HG03097 (cell line): ENCODE measurements around the gene KRT6C.
"Not testable (repeated sequence)": the region's sequence is repeated elsewhere in the genome, so short reads cannot be mapped to it uniquely, and the experiment has no call there.

Experiments
- ATAC-seq: cut with Tn5 transposase; IDR thresholded peaks from one replicate; pipeline ENCODE4 v1.9.1; 2021; ENCODE audit not compliant: unreplicated experiment, low FRiP score

KRT6C gene

GRCh38 chr12:52461693-52462092, 11.9 kb downstream of the KRT6C start:
- no peak for ATAC-seq

DNA sequence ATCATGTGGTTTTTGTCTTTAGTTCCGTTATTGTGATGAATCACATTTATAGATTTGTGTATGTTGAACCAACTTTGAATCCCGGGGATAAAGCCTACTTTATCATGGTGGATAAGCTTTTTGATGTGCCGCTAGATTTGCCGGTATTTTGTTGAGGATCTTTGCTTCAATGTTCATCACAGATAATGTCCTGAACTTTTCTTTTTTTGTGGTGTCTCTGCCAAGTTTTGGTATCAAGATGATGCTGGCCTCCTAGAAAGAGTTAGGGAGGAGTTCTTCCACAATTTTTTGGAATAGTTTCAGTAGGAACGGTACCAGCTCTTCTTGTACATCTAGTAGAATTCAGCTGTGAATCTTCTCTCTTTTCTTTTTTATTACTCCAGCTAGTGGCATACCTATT, 14.7 kb downstream of the KRT6C start:
- ATAC-seq = no peak

DNA sequence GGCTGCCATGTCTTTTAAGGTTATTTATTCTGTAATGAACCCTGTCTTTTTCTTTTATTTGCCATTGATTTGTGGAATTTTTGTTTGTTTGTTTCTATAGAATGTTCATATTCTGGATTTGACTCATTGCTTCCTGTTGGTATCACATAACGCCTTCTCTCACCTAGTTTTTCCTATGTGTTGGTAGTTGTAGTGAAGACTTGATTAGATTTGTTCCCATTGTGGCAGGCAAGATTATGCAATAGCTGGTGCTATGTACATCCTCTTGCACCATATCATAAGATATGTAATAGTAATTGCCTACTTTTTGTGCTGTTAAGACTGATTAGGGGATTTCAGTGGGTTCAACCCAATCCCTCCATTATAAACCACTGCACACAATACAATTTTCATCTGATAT, 17.8 kb downstream of the KRT6C start:
- no peak for ATAC-seq

- no peak for ATAC-seq
Measured at GRCh38 chr12:52454411-52455201, 19.0 kb downstream of the KRT6C start.

- ATAC-seq = no peak
Measured at GRCh38 chr12:52452101-52452500, 21.5 kb downstream of the KRT6C start, which contains the start of gene KRT6B. Gene KRT6B (minus strand): TSS chr12:52452146. CDS start chr12:52452078, 68 bp downstream.

- ATAC-seq = no peak
Measured at GRCh38 chr12:52448228-52448627, 25.4 kb downstream of the KRT6C start.

- ATAC-seq = not testable (repeated sequence)
Measured at GRCh38 chr12:52447196-52447595, 26.4 kb downstream of the KRT6C start.

DNA sequence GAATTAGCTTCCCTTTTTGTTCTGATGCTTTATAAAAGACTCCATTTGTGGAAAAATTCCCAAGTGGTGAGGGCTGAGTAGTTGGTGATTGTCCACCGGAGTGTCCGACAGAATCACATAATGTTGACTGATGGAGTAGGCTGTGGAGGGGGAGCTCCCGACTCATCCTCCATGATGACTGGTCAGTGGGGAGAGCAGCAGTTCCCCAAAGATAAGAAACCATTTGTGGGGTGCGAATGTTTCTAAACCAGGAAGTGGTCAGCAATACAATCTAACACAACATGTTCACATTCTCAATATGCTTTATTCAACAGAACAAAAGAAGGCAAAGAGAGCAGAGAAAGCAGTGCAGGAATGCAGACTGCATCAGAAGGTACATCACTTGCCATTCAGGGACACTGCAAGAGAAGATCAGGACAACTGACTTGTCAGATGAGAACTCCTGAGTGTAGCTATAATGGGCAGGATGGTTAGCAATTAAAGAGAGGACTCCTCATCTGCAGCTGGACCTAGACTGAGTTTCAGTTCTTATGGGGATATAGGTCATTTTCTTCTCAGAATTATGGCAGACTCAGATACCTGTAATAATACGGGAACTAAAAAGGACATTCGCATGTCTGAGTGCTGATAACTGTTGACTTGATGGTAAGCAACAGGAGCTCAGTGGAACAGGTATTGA, 27.1 kb downstream of the KRT6C start:
- ATAC-seq = no peak

DNA sequence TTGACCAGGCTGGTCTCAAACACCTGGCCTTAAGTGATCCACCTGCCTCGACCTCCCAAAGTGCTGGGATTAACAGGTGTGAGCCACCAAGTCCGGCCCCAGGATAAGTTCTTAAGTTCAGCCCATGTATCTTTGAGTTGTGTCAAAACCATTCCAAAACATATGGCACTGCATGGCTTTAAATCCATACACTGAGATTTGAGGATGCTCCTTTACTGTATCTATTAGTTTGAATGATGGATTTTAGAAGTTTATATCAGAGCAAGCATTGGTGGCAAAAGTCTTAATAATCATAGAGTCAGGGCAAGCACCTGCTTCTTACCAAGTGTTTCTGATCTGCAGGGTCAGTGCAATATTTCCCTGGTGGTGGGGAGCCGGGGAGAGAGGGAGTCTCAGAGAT, 27.7 kb downstream of the KRT6C start:
- no peak for ATAC-seq

GRCh38 chr12:52444647-52445595, 28.7 kb downstream of the KRT6C start:
- ATAC-seq = no peak

GRCh38 chr12:52443966-52444365, 29.6 kb downstream of the KRT6C start:
- ATAC-seq = no peak

DNA sequence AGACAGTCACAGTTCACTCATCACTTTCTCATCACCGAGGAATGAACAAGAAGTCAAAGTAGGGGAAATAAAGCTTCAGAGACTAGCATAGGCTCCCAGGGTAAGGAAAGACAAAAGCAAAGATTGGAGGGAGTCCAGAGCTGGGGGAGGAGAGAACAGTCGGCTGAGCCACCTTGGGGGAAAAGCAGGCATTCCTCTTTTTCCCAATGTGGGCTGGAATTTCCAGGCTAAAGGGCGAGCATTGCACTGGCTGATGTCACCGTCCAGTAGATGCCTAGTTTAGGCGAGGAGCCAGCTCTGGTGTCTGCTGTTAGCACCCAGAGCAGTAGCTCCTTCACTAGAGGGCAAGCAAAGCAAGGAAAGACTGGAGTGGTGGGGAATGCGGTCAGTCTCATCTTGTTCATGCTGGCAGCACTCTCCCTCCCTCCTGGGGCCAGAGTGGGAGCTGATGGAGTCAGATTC, 31.0 kb downstream of the KRT6C start:
- ATAC-seq = no peak

DNA sequence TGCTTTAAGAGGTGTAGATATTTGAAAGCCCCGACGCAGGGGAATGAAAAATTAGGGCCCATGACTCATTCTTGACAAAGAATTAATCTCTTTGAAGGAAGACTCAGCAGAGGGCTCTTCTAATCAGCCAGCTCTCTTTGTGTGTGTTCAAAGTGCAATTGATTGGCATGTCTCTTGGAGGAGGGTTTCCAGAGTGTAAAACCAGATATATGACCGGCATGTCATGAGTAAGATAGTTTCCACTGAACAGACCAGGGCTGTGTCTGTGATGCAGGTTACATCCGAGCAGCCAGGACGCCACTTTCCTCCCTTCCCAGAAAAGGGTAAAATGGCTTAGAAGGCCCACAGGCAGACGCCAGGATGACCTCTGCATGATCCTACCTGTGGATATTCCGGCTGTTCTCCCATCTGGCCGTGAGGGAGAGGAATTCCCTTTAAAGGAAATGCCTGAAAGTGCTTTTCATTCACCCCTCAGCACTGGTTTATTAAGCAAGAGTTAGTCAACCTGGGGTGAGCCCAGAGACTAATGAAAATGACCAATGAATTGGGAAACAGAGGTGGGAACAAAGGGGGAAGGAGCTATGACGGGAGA, 32.2 kb downstream of the KRT6C start:
- ATAC-seq = no peak

- ATAC-seq = no peak
Measured at GRCh38 chr12:52440821-52441319, 32.7 kb downstream of the KRT6C start.

DNA sequence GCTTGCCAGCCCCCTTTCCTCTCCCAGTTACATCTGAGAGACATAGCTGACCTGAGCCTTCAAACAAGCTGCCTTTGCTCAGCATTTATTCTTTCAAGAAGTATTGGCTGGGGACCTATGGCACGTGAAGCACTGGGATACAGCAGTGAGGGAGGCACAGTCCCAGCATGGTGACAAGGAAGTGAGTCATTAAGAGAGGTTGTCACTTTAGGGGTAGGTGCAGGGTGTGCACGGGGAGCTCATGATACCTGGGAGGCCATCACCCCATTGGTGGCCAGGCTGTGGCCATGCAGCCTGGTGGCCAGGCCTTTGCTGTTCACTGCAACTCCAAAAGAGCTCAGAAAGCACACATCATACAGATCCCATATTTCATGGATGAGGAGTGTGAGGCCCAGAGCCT, 33.8 kb downstream of the KRT6C start:
- ATAC-seq = no peak

GRCh38 chr12:52439420-52439819, 34.2 kb downstream of the KRT6C start:
- no peak for ATAC-seq

DNA sequence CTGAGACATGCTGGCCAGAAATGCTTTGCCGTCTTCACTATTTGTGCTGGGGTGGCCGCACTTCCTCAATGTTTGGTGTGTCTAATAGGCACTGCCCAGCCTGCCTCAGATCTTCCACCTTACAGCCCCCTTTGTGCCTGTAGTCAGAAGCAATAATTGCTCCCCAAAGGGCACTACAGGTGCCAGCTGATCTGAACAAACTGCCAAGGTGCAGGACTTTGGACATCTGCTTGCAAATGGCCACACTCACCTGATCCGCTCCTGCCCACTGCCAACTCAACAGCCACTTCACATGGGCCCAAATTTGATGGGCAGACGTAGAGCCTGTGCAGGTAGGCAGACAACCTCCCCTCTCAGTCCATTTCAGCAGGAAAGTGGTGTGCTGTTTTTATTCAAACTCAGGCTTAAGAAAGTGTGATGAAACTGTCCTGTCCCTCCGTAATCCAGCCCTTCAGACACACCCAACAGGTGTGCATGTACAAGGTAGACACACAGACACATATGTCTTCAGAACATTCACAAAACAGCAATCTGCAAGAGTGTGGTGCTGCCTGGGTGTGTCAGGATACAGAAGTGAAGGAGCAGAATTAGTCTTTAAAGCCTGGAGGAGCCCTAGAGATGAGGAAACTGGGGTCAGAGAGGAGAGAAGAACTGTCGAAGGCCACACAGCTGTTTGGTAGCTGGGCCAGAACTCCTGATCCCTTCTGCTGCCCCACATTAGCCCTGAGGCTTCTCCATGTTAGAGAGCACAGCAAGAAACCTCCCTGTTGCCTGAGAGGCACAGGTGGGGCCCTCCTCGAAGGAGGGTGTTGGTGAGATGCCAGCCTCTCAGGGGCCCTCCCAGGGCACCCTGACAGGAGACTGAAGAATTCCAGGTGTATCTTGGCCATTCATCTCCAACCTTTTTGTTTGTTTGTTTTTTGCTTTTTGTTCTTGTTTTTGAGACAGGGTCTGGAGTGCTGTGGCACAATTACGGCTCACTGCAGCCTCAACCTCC, 35.0 kb downstream of the KRT6C start:
- no peak for ATAC-seq

GRCh38 chr12:52437508-52437907, 36.1 kb downstream of the KRT6C start:
- no peak for ATAC-seq

- ATAC-seq = no peak
Measured at GRCh38 chr12:52436828-52437474, 36.7 kb downstream of the KRT6C start.
